GM12878 (cell line): Measurements from ENCODE around the gene TTC23L.

Experiments used
- BACH1 ChIP-seq: fragments of 450-650 bp; IDR thresholded peaks from 2 replicates; pipeline ENCODE4 v1.6.1; 2017; ENCODE audit warnings: mild to moderate bottlenecking, borderline replicate concordance
- BCL3 ChIP-seq: IDR thresholded peaks from 2 replicates; pipeline ENCODE4 v1.6.1; 2011; ENCODE audit warnings: borderline replicate concordance, low read depth, mild to moderate bottlenecking, moderate library complexity, low read length; ENCODE audit not compliant: insufficient read depth, poor library complexity, severe bottlenecking
- CTCF ChIP-seq, 3 experiments: IDR thresholded peaks in 2 of 3; conservative IDR thresholded peaks in 1 of 3; 2 replicates each; pipeline ENCODE4 v1.5.1; 2011; ENCODE audit warnings: low read depth in 3 of 3, low read length in 3 of 3, mild to moderate bottlenecking in 3 of 3, control low read depth in 2 of 3, moderate library complexity in 2 of 3, inconsistent platforms in 1 of 3, mixed read lengths in 1 of 3; ENCODE audit not compliant: control insufficient read depth in 2 of 3, insufficient read depth in 1 of 3; ENCODE audit errors: extremely low read depth in 1 of 3
- ELK1 ChIP-seq: IDR thresholded peaks from 2 replicates; pipeline ENCODE4 v1.6.1; 2012; ENCODE audit warnings: low read depth, low read length, improper control_type of control experiment
- MAX ChIP-seq: IDR thresholded peaks from 2 replicates; pipeline ENCODE4 v1.6.1; 2012; ENCODE audit warnings: low read depth, low read length, improper control_type of control experiment
- NR2C2 ChIP-seq: IDR thresholded peaks from 2 replicates; pipeline ENCODE4 v1.6.1; 2011; ENCODE audit warnings: borderline replicate concordance, low read depth; ENCODE audit not compliant: control insufficient read depth, insufficient read length
- POLR2A ChIP-seq: IDR thresholded peaks from 2 replicates; pipeline ENCODE4 v1.6.1; 2011; ENCODE audit warnings: low read depth, mild to moderate bottlenecking, low read length
- SREBF1 ChIP-seq: IDR thresholded peaks from 2 replicates; pipeline ENCODE4 v1.6.1; 2012; ENCODE audit warnings: mild to moderate bottlenecking, low read length

GRCh38 chr5:34820593-34820992, 18.4 kb upstream of the TTC23L start:
- TF ChIP-seq MAX = no peak
- no peak for TF ChIP-seq CTCF (IDR thresholded peaks at IDR 0.05 in 2 of 3, conservative IDR thresholded peaks at IDR 0.05 in 1 of 3; ENCODE audit: control insufficient read depth in 2 of 3, extremely low read depth in 1 of 3, insufficient read depth in 1 of 3, low read depth in 3 of 3, low read length in 3 of 3)
- no peak for TF ChIP-seq BACH1
- no peak for TF ChIP-seq SREBF1
- no peak for TF ChIP-seq ELK1
- no peak for TF ChIP-seq BCL3
- no peak for TF ChIP-seq NR2C2
- no peak for TF ChIP-seq POLR2A
